GM23248 (cell line): Measurements from ENCODE around the gene STRIP1. TPM values are rescaled to one million over a fixed set of nuclear protein-coding genes. Genes with fewer than 3 reads are reported as not detected.

Experiments used
- DNase-seq: peaks from one replicate; pipeline ENCODE4 v3.0.0-alpha.2; 2015
- H2AFZ ChIP-seq: fragments of 200-600 bp; sonication (generic); 2 replicates; pipeline ENCODE4 v1.6.1; 2016; ENCODE audit warnings: antibody characterized with exemption
- H3F3A ChIP-seq: fragments of 200-600 bp; sonication (generic); 2 replicates; pipeline ENCODE4 v1.6.1; 2016; ENCODE audit warnings: mild to moderate bottlenecking, antibody characterized with exemption, mixed run types; ENCODE audit not compliant: insufficient read depth
- H3K27ac ChIP-seq: fragments of 200-600 bp; sonication (generic); 2 replicates; pipeline ENCODE4 v1.5.1; 2016; ENCODE audit warnings: mild to moderate bottlenecking
- H3K27me3 ChIP-seq: fragments of 200-600 bp; sonication (generic); replicated peaks from 2 replicates; pipeline ENCODE4 v1.6.1; 2016; ENCODE audit warnings: mild to moderate bottlenecking; ENCODE audit not compliant: insufficient read depth
- H3K36me3 ChIP-seq: fragments of 200-600 bp; sonication (generic); 2 replicates; pipeline ENCODE4 v1.6.1; 2016; ENCODE audit warnings: low read depth, mild to moderate bottlenecking
- H3K4me1 ChIP-seq: fragments of 200-600 bp; sonication (generic); 2 replicates; pipeline ENCODE4 v1.6.1; 2016; ENCODE audit warnings: mild to moderate bottlenecking; ENCODE audit not compliant: insufficient read depth
- H3K4me2 ChIP-seq: fragments of 200-600 bp; sonication (generic); one replicate; pipeline ENCODE4 v1.6.1; 2016; ENCODE audit warnings: mild to moderate bottlenecking; ENCODE audit not compliant: unreplicated experiment
- H3K4me3 ChIP-seq: fragments of 200-600 bp; sonication (generic); 2 replicates; pipeline ENCODE4 v1.5.1; 2016; ENCODE audit warnings: mild to moderate bottlenecking
- H3K79me2 ChIP-seq: fragments of 200-600 bp; sonication (generic); 2 replicates; pipeline ENCODE4 v1.6.1; 2016; ENCODE audit warnings: mild to moderate bottlenecking; ENCODE audit not compliant: insufficient read depth
- H3K9ac ChIP-seq: fragments of 200-600 bp; sonication (generic); 2 replicates; pipeline ENCODE4 v1.6.1; 2016; ENCODE audit warnings: mild to moderate bottlenecking
- H3K9me2 ChIP-seq: fragments of 200-600 bp; sonication (generic); 2 replicates; pipeline ENCODE4 v1.6.1; 2016; ENCODE audit warnings: mixed run types, mild to moderate bottlenecking, moderate library complexity; ENCODE audit not compliant: insufficient read depth
- H3K9me3 ChIP-seq: fragments of 200-600 bp; sonication (generic); one replicate; pipeline ENCODE4 v1.6.1; 2017; ENCODE audit warnings: low read depth
- H4K20me1 ChIP-seq: fragments of 200-600 bp; sonication (generic); 2 replicates; pipeline ENCODE4 v1.6.0; 2016; ENCODE audit not compliant: insufficient read depth
- EZH2 ChIP-seq: fragments of 200-600 bp; sonication (generic); IDR thresholded peaks from 2 replicates; pipeline ENCODE4 v1.6.1; 2018; ENCODE audit warnings: antibody characterized with exemption, mild to moderate bottlenecking; ENCODE audit not compliant: insufficient read depth, poor library complexity, severe bottlenecking
- EZH2phosphoT487 ChIP-seq: fragments of 200-600 bp; sonication (generic); IDR thresholded peaks from 2 replicates; pipeline ENCODE4 v1.6.1; 2018; ENCODE audit warnings: antibody characterized with exemption, moderate library complexity, mild to moderate bottlenecking, low read depth; ENCODE audit not compliant: insufficient read depth
- WGBS, 2 experiments: methylation state at CpG; one replicate each; pipeline ENCODE4 v1.1.6; 2015 to 2017; ENCODE audit warnings: low lambda C conversion rate in 2 of 2, low coverage in 1 of 2; ENCODE audit errors: missing lambda C conversion rate in 2 of 2; 5-methylcytosine and 5-hydroxymethylcytosine counted together
- in situ Hi-C: fragments of 300-500 bp; cut with MboI; formaldehyde crosslinking; loops from 2 replicates; pipeline ENCODE4 v1.15.0; 2020
- polyA plus RNA-seq: library from polyadenylated mRNA; unstranded; fragments of >200 nt; fragmentation: Nextera tagmentation; extraction: Ambion mirVana; gene quantifications from 2 replicates; pipeline ENCODE4 v1.2.1, GENCODE V29; 2016
- total RNA-seq: library from RNA; depleted of rRNA; stranded (reverse); fragments of >200 nt; shearing (Covaris generic); gene quantifications from 2 replicates; pipeline ENCODE4 v1.2.3, GENCODE V29; 2014

STRIP1 gene
- total and polyA plus RNA-seq, 2 experiments from 2014 or later = 24.4 to 49.9 TPM

DNA sequence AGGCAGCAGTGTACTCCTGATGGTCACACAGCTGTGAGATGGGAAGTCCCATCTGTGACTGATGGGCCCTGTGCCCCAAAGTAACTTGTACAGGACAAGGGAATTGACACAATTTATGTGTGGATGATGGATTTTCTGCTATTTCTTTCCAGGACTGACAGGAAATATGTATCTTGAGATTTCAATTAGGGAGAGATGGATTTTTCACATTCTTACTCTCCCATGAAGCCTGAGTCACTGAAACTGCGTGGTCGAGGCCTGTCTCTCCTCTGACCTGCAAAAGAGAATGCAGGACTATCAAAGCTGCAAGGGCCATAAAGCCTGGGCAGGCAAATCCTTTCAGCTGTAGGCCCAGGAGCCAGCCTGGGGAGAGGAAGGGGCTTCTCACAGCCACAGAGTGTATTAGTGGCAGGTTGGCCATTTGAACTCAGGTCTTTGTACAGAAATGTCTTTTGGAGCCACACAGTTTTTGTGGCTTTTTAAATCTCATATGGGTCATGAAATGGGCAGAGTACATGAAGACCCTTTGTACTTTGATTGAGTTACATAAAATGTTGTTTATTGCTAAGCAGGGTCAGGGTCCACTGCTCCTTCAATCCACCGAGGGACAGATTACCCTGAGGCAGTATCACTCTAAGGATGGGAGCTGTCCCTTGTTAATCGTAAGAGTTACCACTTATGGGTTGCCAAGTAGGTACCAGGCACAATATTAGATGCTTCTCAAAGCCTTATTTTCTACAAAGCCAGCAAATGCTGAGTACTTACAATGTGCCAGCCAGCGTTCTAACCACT, 21.3 kb downstream of the STRIP1 start:
- in situ Hi-C loops = no loop called here
- no peaks in the 10 kb centered on the region for H3K9me2 ChIP-seq
- no peak overlapping the region for H2AFZ ChIP-seq
- no peaks in the 10 kb centered on the region for H3K79me2 ChIP-seq
- no peak overlapping the region for H3K4me3 ChIP-seq
- WGBS, 2 experiments = 31 to 33% methylated on average over 5 of the region's 5 CpGs
- peak overlapping the region; percentile 77 for H3K27ac ChIP-seq
- peaks cover 23% of the 10 kb centered on the region; the same call in 1 of the 2 replicates for H3K36me3 ChIP-seq
- DNase-seq = peak; percentile 71
- H3K4me1 ChIP-seq = peaks cover 62% of the 10 kb centered on the region
- H3F3A ChIP-seq = peaks cover 56% of the 10 kb centered on the region
- no peaks in the 10 kb centered on the region for H3K27me3 ChIP-seq
- no peak for TF ChIP-seq EZH2phosphoT487
- no peak for TF ChIP-seq EZH2
- no peaks in the 10 kb centered on the region for H4K20me1 ChIP-seq
- H3K4me2 ChIP-seq = peak overlapping the region; percentile 59
- peak overlapping the region; percentile 21; the same call in 1 of the 2 replicates for H3K9ac ChIP-seq
- H3K9me3 ChIP-seq = no peaks in the 10 kb centered on the region

DNA sequence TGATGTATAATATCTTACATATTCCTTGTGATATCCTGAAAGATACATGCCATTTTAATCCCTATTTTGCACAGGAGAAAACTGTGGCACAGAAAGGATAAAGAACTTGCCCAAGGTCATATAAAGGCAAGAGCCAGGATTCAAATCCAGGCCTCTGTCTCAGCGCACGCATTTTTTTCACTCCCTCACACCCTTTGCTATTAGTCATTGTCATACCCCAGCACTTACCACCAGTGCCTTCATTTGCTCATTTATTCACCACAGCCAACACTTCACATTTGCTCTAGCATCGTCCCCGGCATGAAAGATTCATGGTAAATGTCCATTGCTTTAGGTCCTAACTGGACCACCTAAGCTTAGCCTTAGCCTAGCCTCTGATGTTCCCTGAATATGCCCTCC, 21.9 kb downstream of the STRIP1 start:
- 9 to 21% methylated on average over 4 of the region's 4 CpGs for WGBS, 2 experiments
- Histone ChIP-seq H3K4me3 (peak overlapping the region; percentile 3; the same call in 1 of the 2 replicates), H3K27me3 (no peaks in the 10 kb centered on the region), H3K4me2 (peak overlapping the region; percentile 59), H3K27ac (peak overlapping the region; percentile 77), H4K20me1 (no peaks in the 10 kb centered on the region), H3F3A (peaks cover 50% of the 10 kb centered on the region), H3K9me3 (no peaks in the 10 kb centered on the region), H2AFZ (no peak overlapping the region), H3K9me2 (no peaks in the 10 kb centered on the region), H3K79me2 (no peaks in the 10 kb centered on the region), H3K9ac (peak overlapping the region; percentile 41), H3K36me3 (peaks cover 23% of the 10 kb centered on the region; the same call in 1 of the 2 replicates), H3K4me1 (peaks cover 56% of the 10 kb centered on the region)
- TF ChIP-seq EZH2 = no peak
- no peak for TF ChIP-seq EZH2phosphoT487
- in situ Hi-C loops = no loop called here
- peak; percentile 79 for DNase-seq

DNA sequence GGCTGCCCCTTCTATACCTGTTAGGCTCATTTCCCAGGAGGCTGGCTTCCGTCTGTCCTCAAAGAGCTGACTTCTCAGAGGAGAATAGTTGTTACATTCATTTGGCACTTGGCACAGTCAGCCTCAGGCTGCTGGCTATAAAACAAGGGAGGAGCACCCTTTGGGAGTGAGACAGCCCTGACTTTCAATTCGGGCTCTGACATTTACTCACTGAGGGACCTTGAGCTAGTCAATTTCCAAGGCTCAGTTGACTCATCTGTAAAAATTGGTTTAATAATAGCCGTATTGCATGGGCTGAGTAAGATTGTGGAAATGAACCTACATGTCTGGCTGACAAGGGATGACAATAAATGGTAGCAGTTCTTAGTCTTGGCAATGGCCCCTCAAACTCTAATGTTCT, 22.4 kb downstream of the STRIP1 start:
- Histone ChIP-seq H3K9ac (peak overlapping the region; percentile 41), H2AFZ (no peak overlapping the region), H3K79me2 (no peaks in the 10 kb centered on the region), H3K9me2 (no peaks in the 10 kb centered on the region), H3K4me2 (peak overlapping the region; percentile 59), H3K27ac (peak overlapping the region; percentile 77), H3F3A (peaks cover 45% of the 10 kb centered on the region), H3K9me3 (no peaks in the 10 kb centered on the region), H4K20me1 (no peaks in the 10 kb centered on the region), H3K4me3 (peak overlapping the region; percentile 3; the same call in 1 of the 2 replicates), H3K27me3 (no peaks in the 10 kb centered on the region), H3K4me1 (peaks cover 51% of the 10 kb centered on the region), H3K36me3 (peaks cover 23% of the 10 kb centered on the region; the same call in 1 of the 2 replicates)
- TF ChIP-seq EZH2 = no peak
- TF ChIP-seq EZH2phosphoT487 = no peak
- in situ Hi-C loops = no loop called here
- 0 to 1% methylated on average over 3 of the region's 3 CpGs for WGBS, 2 experiments
- peak; percentile 95 for DNase-seq

DNA sequence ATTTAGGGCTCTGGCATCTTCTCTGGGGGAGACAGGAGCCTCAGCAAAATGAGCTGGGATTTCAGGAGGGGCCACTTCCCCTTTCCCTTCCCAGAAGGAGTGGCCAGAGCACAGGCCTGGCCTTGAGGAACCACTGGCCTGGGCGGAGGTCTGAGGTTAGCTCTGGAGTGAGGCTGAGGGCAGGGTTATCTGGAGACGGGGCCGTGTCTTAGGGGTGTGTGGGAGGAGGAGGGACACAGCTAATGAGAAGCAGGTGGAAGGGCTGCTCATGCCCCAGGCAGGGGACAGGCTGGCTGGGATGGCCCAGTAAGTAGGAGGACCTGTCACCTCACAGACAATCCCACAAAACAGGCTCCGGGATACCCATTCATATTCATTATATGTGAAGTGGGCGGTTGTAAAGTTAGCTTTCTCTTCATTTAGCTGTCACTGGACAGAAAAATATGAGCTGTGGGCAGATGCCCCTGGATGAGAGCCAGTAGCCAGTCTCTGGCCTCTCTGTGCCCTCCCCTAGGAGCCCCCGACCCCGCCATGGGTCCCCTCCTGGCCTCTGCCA, 23.6 kb downstream of the STRIP1 start:
- no peaks in the 10 kb centered on the region for H3K79me2 ChIP-seq
- DNase-seq = peak; percentile 40
- H3K9ac ChIP-seq = no peak overlapping the region
- H3F3A ChIP-seq = peaks cover 45% of the 10 kb centered on the region
- in situ Hi-C loops = no loop called here
- H3K27ac ChIP-seq = peak overlapping the region; percentile 14
- no peaks in the 10 kb centered on the region for H3K27me3 ChIP-seq
- TF ChIP-seq EZH2 (no peak), EZH2phosphoT487 (no peak)
- peak overlapping the region; percentile 18 for H3K4me2 ChIP-seq
- no peaks in the 10 kb centered on the region for H3K9me2 ChIP-seq
- H3K4me3 ChIP-seq = no peak overlapping the region
- peaks cover 49% of the 10 kb centered on the region for H3K4me1 ChIP-seq
- H3K36me3 ChIP-seq = peaks cover 14% of the 10 kb centered on the region; the same call in 1 of the 2 replicates
- H2AFZ ChIP-seq = no peak overlapping the region
- H4K20me1 ChIP-seq = no peaks in the 10 kb centered on the region
- no peaks in the 10 kb centered on the region for H3K9me3 ChIP-seq
- 48 to 53% methylated on average over 6 to 7 of the region's 7 CpGs for WGBS, 2 experiments
